MCF 10A (cell line): ENCODE measurements around the gene LRRN2. TPM values are rescaled to one million over a fixed set of nuclear protein-coding genes. Genes with fewer than 3 reads are reported as not detected.
"Not testable (repeated sequence)": the region's sequence is repeated elsewhere in the genome, so short reads cannot be mapped to it uniquely, and the experiment has no call there.

ENCODE experiments used
- BruUV-seq: library from RNA; stranded (reverse); fragments of 400-500 nt; replicated peaks from 2 replicates; lab custom pipeline; 2021; lab: Mats Ljungman, UMichigan
- CTCF ChIA-PET: fragments of 300-600 bp; sonication (Branson Sonifier 250); formaldehyde crosslinking; extraction: SDS; loops from one replicate; lab custom pipeline; 2021; ENCODE audit warnings: antibody characterized with exemption, inconsistent platforms; lab: Yijun Ruan, JAX
- POLR2A ChIA-PET: fragments of 300-600, 350-650 bp; sonication (Branson Sonifier 250); formaldehyde crosslinking; extraction: SDS; loops from one replicate; lab custom pipeline; 2020; ENCODE audit warnings: antibody characterized with exemption, inconsistent platforms; lab: Yijun Ruan, JAX
- DNase-seq: peaks from one replicate; pipeline ENCODE4 v3.0.0-alpha.2; 2018; ENCODE audit not compliant: unreplicated experiment
- H3K27ac Mint-ChIP-seq: one replicate; pipeline ENCODE4 v1.8.0; 2022; ENCODE audit warnings: mild to moderate bottlenecking, low read depth, mixed read lengths; ENCODE audit not compliant: unreplicated experiment
- H3K27me3 Mint-ChIP-seq: one replicate; pipeline ENCODE4 v1.8.0; 2022; ENCODE audit warnings: mixed read lengths; ENCODE audit not compliant: insufficient read depth, unreplicated experiment
- H3K36me3 Mint-ChIP-seq: one replicate; pipeline ENCODE4 v1.8.0; 2022; ENCODE audit warnings: mild to moderate bottlenecking, moderate library complexity, mixed read lengths; ENCODE audit not compliant: insufficient read depth, unreplicated experiment
- H3K4me1 Mint-ChIP-seq: one replicate; pipeline ENCODE4 v1.8.0; 2022; ENCODE audit warnings: mixed read lengths; ENCODE audit not compliant: insufficient read depth, unreplicated experiment
- H3K4me3 Mint-ChIP-seq: one replicate; pipeline ENCODE4 v1.8.0; 2022; ENCODE audit warnings: mild to moderate bottlenecking, moderate library complexity, mixed read lengths; ENCODE audit not compliant: unreplicated experiment
- H3K9me3 Mint-ChIP-seq: one replicate; pipeline ENCODE4 v1.8.0; 2022; ENCODE audit warnings: mixed read lengths; ENCODE audit not compliant: unreplicated experiment
- intact Hi-C: fragments of 100-400 bp; cut with micrococcal nuclease; formaldehyde crosslinking; loops from 2 replicates; pipeline ENCODE4 v1.14.1; 2022
- total RNA-seq: library from RNA; stranded (reverse); gene quantifications from 2 replicates; pipeline ENCODE4 v1.2.3, GENCODE V29; 2022
- TF ChIP-seq, protein P1 (sequence below): fragments of 200-600 bp; IDR thresholded peaks from one replicate; pipeline ENCODE4 v1.8.0; 2022; ENCODE audit warnings: antibody characterized with exemption, mild to moderate bottlenecking; ENCODE audit not compliant: unreplicated experiment

The LRRN2 gene
- total RNA-seq, 1 experiment from 2014 or later, result not detected

DNA sequence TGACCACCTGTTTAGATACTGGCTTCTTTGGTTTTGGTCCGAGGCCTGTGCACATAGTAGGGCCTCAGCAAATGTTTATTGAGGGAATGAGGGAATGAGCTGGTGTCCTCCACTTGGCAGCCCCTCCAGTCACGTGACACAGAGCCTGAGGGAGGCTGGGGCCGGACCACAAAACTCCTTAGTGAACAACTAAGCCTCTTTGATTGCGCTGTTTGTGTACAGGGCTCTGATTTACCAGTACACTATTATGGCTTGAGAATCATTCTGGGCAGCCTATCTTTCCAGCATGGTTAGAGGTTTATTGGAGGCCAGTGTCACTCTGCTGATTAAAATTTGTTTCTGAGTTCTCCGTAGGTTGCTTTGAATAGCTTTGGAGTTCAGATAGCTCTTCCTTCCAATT lies 10.2 kb upstream of the LRRN2 start:
- no peaks in the 10 kb centered on the region for H3K36me3 Mint-ChIP-seq
- no peaks in the 10 kb centered on the region for H3K27me3 Mint-ChIP-seq
- H3K4me1 Mint-ChIP-seq, result peaks cover 18% of the 10 kb centered on the region
- POLR2A ChIA-PET, result interaction anchor here (0.7 kb wide), 1 partner anchor 8 kb away, joined by 4 read pairs; no protein-coding TSS in a partner anchor
- TF ChIP-seq, protein P1, sequence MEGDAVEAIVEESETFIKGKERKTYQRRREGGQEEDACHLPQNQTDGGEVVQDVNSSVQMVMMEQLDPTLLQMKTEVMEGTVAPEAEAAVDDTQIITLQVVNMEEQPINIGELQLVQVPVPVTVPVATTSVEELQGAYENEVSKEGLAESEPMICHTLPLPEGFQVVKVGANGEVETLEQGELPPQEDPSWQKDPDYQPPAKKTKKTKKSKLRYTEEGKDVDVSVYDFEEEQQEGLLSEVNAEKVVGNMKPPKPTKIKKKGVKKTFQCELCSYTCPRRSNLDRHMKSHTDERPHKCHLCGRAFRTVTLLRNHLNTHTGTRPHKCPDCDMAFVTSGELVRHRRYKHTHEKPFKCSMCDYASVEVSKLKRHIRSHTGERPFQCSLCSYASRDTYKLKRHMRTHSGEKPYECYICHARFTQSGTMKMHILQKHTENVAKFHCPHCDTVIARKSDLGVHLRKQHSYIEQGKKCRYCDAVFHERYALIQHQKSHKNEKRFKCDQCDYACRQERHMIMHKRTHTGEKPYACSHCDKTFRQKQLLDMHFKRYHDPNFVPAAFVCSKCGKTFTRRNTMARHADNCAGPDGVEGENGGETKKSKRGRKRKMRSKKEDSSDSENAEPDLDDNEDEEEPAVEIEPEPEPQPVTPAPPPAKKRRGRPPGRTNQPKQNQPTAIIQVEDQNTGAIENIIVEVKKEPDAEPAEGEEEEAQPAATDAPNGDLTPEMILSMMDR, result no peak
- CTCF ChIA-PET, result interaction anchor here (0.6 to 2.0 kb wide), 3 partner anchors 9 to 130 kb away, joined by 3 to 6 read pairs (median 3); no protein-coding TSS in a partner anchor
- H3K4me3 Mint-ChIP-seq, result no peak overlapping the region
- H3K27ac Mint-ChIP-seq, result no peak overlapping the region
- H3K9me3 Mint-ChIP-seq, result no peaks in the 10 kb centered on the region
- BruUV-seq, result no TSS peak
- no peak for DNase-seq
- intact Hi-C loops, result no loop called here

DNA sequence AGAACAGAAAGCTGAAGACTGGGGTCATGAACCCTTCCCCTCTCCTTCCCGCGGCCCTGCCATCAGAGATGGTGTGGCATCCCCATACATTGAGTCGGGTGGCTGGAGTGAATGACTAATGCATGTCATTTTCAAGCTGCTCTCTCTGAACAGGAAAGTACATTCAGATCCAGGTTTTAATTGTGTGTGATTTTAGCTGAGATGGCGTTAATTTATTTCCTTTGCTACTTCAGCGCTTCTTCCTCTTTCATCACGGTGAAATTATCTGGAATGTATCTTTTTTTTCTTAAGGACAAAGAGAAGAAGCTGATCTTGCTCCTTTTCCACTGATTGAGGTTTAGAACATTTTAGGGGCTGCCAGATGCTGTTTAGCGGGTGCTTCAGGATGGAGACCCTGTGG lies 8.6 kb upstream of the LRRN2 start:
- no peak for DNase-seq
- Mint-ChIP-seq H3K4me3 (no peak overlapping the region), H3K36me3 (no peaks in the 10 kb centered on the region), H3K27ac (no peak overlapping the region), H3K9me3 (no peaks in the 10 kb centered on the region), H3K4me1 (peaks cover 15% of the 10 kb centered on the region), H3K27me3 (no peaks in the 10 kb centered on the region)
- BruUV-seq, result no TSS peak
- POLR2A ChIA-PET, result interaction anchor here (0.7 to 1.1 kb wide), 3 partner anchors 13 to 40 kb away, joined by 3 to 7 read pairs (median 6); no protein-coding TSS in a partner anchor
- CTCF ChIA-PET, result interaction anchor here (0.6 to 3.1 kb wide), 5 partner anchors 13 to 367 kb away, joined by 3 to 24 read pairs (median 3); no protein-coding TSS in a partner anchor
- intact Hi-C loops, result no loop called here
- TF ChIP-seq, protein P1, result no peak

DNA sequence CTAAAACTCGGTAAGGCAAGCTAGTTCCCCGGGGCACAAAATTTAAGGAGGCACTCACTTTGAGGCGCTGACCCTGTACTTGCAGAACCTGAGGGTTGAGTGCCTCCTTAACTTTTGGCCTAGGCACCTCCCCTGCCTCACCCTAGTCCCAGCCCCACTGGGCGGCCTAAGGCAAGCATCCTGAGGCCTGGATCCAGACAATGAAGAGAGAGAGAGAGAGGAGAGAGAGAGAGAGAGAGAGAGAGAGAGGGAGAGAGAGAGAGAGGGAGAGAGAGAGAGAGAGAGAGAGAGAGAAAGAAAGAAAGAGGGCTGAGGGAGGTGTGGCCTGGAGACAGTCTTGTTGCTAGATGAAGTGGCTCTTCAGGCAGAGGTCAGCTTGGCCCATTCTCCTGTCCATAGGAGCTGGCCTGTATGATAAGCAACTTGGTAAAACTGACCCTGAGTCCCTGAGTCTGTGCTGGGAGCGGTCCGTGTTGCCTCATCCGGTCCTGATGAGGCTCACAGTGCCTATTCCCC lies 7.4 kb upstream of the LRRN2 start:
- intact Hi-C loops, result no loop called here
- ChIA-PET CTCF (interaction anchor here (0.9 to 3.1 kb wide), 3 partner anchors 11 to 114 kb away, joined by 3 to 24 read pairs (median 4); no protein-coding TSS in a partner anchor), POLR2A (interaction anchor here (0.7 to 1.2 kb wide), 3 partner anchors 12 to 128 kb away, joined by 3 to 4 read pairs (median 3); no protein-coding TSS in a partner anchor)

DNA sequence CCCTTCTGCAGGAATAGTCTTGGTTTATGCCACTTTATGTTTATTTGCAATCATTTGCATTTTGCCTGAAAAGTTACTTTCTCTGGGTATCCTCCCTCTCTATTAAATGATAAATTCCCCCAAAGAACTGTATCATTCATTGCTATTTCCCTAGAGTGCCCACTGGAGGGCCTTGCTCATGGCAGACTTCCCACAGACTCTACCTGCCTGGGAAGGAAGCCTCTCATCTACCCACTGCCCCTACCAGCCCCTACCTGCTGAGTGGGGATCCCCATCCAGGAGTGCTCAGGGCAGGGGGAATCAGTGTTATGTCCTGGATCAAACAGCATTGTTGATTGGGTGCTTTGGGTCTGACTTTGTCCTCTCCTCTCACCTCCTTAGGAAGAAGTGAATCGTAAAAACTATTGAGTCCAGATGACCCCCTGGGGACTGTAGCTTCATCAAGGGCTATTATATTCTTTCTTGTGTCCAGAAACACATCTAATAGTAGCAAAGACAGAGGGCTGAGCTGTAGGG lies 6.8 kb upstream of the LRRN2 start:
- intact Hi-C loops, result no loop called here
- no peaks in the 10 kb centered on the region for H3K36me3 Mint-ChIP-seq

More for the DNA sequence above, 7.4 kb upstream of the LRRN2 start:
- no peak overlapping the region for H3K27ac Mint-ChIP-seq
- peak; percentile 36 for DNase-seq
- H3K4me3 Mint-ChIP-seq, result no peak overlapping the region
- H3K4me1 Mint-ChIP-seq, result peaks cover 3% of the 10 kb centered on the region
- BruUV-seq, result no TSS peak
- H3K27me3 Mint-ChIP-seq, result no peaks in the 10 kb centered on the region
- no peaks in the 10 kb centered on the region for H3K36me3 Mint-ChIP-seq
- H3K9me3 Mint-ChIP-seq, result no peaks in the 10 kb centered on the region
- TF ChIP-seq, protein P1, result no peak

DNA sequence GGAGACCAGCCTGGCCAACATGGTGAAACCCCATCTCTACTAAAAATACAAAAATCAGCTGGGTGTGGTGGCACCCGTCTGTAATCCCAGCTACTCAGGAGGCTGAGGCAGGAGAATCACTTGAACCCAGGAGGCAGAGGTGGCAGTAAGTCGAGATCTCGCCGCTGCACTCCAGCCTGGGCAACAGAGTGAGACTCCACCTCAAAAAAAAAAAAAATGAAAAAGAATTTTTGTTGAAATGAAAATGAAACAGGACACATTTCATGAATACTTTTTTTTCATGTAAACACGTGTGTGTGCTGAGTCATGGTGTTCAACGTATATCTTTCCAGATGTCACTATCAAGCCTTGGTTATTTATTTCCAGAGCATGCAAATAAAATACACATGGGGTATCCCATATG lies 5.8 kb upstream of the LRRN2 start:
- H3K9me3 Mint-ChIP-seq, H3K36me3 Mint-ChIP-seq, intact Hi-C loops, H3K4me1 Mint-ChIP-seq, H3K4me3 Mint-ChIP-seq, BruUV-seq, POLR2A ChIA-PET, H3K27ac Mint-ChIP-seq: not testable (repeated sequence)
- CTCF ChIA-PET, result interaction anchor here (0.7 to 3.1 kb wide), 6 partner anchors 12 to 209 kb away, joined by 3 to 24 read pairs (median 4); no protein-coding TSS in a partner anchor
- peaks cover 15% of the 10 kb centered on the region for H3K27me3 Mint-ChIP-seq
- DNase-seq, result peak; percentile 41

More for the DNA sequence above, 6.8 kb upstream of the LRRN2 start:
- Mint-ChIP-seq H3K27me3 (peaks cover 5% of the 10 kb centered on the region), H3K27ac (no peak overlapping the region), H3K4me3 (no peak overlapping the region), H3K4me1 (no peaks in the 10 kb centered on the region), H3K9me3 (no peaks in the 10 kb centered on the region)
- peak; percentile 22 for DNase-seq
- TF ChIP-seq, protein P1, result no peak
- ChIA-PET POLR2A (interaction anchor here (0.7 to 1.2 kb wide), 2 partner anchors 13 to 274 kb away, joined by 3 to 4 read pairs; no protein-coding TSS in a partner anchor), CTCF (interaction anchor here (0.7 to 3.1 kb wide), 8 partner anchors 11 to 208 kb away, joined by 3 to 24 read pairs (median 4); no protein-coding TSS in a partner anchor)
- BruUV-seq, result no TSS peak
